GM06990 (cell line): ENCODE measurements around the gene KLHL35.

Experiments
- DNase-seq: peaks from one replicate; pipeline ENCODE4 v3.0.0-alpha.2; 2011; ENCODE audit not compliant: insufficient read length; ENCODE audit errors: extremely low read depth
- H3K27me3 ChIP-seq: replicated peaks from 2 replicates; pipeline ENCODE4 v1.6.0; 2011; ENCODE audit warnings: low read length; ENCODE audit not compliant: control insufficient read depth, insufficient read depth
- H3K36me3 ChIP-seq: 2 replicates; pipeline ENCODE4 v1.5.1; 2011; ENCODE audit warnings: low read length; ENCODE audit not compliant: control insufficient read depth, insufficient read depth
- H3K4me3 ChIP-seq: replicated peaks from 2 replicates; pipeline ENCODE4 v1.5.1; 2011; ENCODE audit warnings: low read depth, mild to moderate bottlenecking, control low read depth, low read length
- TF ChIP-seq, protein P1 (sequence below): IDR thresholded peaks from 2 replicates; pipeline ENCODE4 v1.5.1; 2011; ENCODE audit warnings: low read length, control low read depth, mild to moderate bottlenecking, inconsistent platforms; ENCODE audit not compliant: insufficient read depth, poor library complexity, severe bottlenecking

The KLHL35 gene

DNA sequence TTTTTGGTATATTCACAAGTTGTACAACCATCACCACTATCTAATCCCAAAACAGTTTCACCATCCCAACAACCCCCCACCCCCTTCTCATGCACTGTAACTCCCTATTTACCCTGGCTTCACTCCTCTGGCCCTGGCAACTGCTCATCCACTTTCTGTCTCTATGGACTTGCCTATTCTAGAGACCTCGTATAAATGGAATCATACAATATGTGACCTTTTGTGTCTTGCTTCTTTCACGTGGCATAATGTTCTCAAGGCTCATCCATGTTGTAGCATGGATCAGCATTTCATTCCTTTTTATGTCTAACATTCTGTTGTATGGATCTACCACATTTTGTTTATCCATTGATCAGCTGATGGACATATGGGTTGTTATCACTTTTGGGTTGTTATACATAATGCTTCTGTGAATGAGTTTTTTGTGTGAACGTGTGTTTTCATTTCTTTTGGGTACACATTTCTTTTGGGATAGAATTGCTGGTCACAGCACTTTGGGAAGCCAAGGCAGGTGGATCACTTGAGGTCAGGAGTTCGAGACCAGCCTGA lies 46.7 kb upstream of the KLHL35 start:
- TF ChIP-seq, protein P1, sequence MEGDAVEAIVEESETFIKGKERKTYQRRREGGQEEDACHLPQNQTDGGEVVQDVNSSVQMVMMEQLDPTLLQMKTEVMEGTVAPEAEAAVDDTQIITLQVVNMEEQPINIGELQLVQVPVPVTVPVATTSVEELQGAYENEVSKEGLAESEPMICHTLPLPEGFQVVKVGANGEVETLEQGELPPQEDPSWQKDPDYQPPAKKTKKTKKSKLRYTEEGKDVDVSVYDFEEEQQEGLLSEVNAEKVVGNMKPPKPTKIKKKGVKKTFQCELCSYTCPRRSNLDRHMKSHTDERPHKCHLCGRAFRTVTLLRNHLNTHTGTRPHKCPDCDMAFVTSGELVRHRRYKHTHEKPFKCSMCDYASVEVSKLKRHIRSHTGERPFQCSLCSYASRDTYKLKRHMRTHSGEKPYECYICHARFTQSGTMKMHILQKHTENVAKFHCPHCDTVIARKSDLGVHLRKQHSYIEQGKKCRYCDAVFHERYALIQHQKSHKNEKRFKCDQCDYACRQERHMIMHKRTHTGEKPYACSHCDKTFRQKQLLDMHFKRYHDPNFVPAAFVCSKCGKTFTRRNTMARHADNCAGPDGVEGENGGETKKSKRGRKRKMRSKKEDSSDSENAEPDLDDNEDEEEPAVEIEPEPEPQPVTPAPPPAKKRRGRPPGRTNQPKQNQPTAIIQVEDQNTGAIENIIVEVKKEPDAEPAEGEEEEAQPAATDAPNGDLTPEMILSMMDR, result no peak
- H3K27me3 ChIP-seq, result no peaks in the 10 kb centered on the region
- H3K36me3 ChIP-seq, result no peaks in the 10 kb centered on the region; the same call in 1 of the 2 replicates
- no peak overlapping the region for H3K4me3 ChIP-seq
- DNase-seq, result no peak

DNA sequence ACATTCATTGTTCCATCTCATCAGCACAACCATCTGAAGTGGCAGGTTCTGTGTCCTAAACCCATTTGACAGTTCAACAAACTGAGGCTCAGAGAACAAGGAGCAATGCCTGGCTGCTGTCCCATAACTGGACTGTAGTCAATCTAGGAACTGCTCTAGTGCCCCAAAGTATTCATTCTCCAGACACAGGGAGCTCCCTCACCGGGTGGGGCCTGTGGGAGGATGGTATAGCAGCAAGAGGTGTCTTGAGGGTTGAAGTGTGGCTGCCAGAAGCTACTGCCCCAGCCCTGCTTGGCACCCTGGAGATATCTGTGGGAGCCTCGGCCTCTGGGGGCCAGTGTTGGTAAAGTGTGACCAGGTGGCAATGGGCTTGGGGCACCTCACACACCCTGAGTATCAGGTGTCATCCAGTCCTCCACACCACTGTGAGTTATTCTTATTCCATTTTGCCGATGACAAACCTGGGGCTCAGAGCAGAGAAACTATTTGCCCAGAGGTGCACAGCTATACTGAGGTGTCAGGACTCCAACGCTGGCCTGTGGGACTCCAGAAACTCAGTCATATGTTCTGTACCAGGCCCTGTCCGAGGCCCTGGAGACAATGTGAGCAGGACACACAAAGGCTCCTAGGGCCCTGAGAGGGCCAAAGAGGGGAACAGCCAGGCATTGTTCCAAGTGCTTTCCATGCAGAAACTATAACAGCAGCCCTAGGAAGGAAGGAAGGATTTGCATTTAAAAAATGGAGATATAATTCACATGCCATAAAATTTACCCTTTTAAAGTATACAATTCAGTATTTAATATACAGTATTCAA lies 46.0 kb upstream of the KLHL35 start:
- no peak overlapping the region for H3K4me3 ChIP-seq
- TF ChIP-seq, protein P1, result no peak
- H3K36me3 ChIP-seq, result no peaks in the 10 kb centered on the region; the same call in 1 of the 2 replicates
- no peak for DNase-seq
- no peaks in the 10 kb centered on the region for H3K27me3 ChIP-seq

DNA sequence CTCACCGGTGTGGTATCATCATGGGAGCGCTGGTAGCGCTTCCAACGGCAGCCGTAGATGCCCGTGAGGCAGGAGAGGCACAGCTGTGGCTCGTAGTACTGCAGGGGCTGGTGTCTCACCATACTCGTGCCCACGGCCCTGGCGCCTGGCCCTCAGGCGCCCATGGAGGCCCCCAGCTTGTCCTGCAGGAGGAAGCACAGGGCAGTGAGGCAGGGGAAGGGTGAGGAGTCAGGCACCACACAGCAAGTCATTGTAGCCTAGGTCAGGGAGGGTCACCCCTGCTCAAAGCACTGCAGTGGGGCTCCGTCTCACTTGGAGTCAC lies 44.6 kb upstream of the KLHL35 start:
- no peak for DNase-seq
- no peaks in the 10 kb centered on the region; the same call in 1 of the 2 replicates for H3K36me3 ChIP-seq
- TF ChIP-seq, protein P1, result no peak

DNA sequence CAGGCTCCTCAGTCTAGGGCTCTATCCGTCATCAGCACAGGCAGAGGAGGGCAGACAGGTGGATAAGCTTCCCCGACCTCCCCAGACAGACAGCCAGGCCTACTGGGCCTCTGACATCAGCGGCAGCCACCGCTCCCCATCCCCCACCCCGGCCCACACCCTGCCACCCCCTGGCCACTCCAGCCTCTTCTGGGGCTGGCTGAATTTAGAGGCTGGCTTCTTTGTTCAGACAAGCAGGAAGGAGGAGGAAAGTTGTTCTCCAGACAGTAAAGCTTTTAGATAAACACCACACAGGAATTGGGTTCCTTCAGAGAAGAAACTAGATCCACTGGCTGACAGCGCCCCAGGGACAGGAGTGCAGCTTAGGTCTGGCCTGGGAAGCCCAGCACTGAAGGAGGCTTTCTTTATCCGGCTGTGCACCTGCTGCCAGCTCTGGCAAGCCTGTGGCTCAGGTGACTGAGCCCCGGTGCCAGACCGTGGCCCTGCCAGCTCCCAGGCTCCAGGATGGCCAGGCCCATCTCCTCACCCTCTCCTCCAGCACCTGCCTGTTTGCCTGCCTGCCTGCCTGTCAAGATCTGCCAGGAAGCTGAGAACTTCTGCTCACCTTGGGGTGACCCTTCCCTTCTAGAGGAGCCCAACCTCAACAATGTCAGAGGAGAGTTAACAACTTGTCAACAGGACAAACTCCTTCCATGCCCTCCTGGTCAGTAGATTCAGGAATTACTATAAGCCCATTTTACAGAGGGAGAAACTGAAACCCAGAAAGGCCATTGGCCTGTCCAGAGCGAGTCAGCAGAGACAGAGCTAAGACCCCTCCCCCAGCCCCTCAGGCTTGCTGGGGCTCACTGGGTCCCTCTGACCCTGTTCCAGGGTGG lies 44.0 kb upstream of the KLHL35 start:
- TF ChIP-seq, protein P1, result no peak
- Histone ChIP-seq H3K36me3 (no peaks in the 10 kb centered on the region; the same call in 1 of the 2 replicates), H3K4me3 (no peak overlapping the region), H3K27me3 (no peaks in the 10 kb centered on the region)
- DNase-seq, result no peak

More for the DNA sequence above, 44.6 kb upstream of the KLHL35 start:
- Histone ChIP-seq H3K27me3 (no peaks in the 10 kb centered on the region), H3K4me3 (no peak overlapping the region)

DNA sequence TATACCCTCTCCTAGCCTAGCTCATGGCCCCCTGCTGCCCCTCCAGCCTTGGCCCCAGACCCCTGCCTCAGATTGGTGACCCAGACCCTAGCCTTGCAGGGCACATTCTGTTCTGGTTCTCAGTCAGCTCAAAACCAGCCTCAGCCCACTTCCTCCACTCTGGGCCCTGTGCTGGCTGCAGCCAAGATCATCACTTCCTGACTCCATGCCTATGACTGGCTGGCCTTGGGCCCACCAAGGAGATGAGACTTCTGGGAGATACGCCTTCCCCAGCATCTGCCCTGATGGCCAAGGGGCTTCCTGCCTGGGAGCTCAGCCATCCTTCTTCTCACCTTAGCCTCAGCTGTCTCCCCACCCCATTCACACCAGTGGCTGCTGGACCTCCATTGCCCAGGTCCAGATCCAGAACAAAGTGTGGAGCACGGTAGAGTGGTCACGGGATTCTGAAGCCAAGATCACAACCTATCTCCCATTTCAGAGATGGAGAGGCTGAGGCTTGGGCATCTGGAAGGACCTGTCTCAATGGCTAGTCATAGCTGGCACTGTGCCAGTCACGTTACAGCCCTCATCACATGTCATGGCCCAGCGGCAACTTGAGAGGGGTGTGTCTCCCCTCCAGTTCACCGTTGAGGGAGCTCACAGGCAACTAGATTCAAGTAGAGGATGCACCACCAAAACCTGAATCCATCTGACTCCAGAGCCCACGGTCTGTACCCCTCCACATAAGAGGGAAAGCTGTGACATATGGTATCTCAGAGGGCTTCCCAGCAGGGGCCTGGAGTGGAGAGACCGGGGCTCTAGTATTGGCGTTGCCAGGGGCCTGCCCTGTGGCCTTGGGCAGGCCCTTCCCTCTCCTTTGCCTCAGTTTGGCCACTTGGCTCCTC lies 43.0 kb upstream of the KLHL35 start:
- H3K27me3 ChIP-seq, result no peaks in the 10 kb centered on the region
- no peak overlapping the region for H3K4me3 ChIP-seq
- H3K36me3 ChIP-seq, result no peaks in the 10 kb centered on the region; the same call in 1 of the 2 replicates
- TF ChIP-seq, protein P1, result no peak
- DNase-seq, result peak; percentile 27
